Peyer's patch (tissue), 4 donors: ENCODE data around the gene ODF2.

ENCODE experiments used
- POLR2A ChIP-seq, 2 donors: fragments of 450-650 bp; IDR thresholded peaks; one replicate each; pipeline ENCODE4 v1.5.1; 2017; ENCODE audit warnings: antibody characterized with exemption in 2 of 2, mild to moderate bottlenecking in 2 of 2, moderate library complexity in 2 of 2
- TF ChIP-seq, protein P1 (sequence below), 6 experiments: fragments of 450-650 bp in 4 of 6; fragments of 200-600 bp in 2 of 6; sonication (generic) in 1 of 6; IDR thresholded peaks; one replicate each; pipeline ENCODE4 v1.5.1; 2017 to 2019; ENCODE audit warnings: antibody characterized with exemption in 6 of 6, mild to moderate bottlenecking in 3 of 6, moderate library complexity in 1 of 6

DNA sequence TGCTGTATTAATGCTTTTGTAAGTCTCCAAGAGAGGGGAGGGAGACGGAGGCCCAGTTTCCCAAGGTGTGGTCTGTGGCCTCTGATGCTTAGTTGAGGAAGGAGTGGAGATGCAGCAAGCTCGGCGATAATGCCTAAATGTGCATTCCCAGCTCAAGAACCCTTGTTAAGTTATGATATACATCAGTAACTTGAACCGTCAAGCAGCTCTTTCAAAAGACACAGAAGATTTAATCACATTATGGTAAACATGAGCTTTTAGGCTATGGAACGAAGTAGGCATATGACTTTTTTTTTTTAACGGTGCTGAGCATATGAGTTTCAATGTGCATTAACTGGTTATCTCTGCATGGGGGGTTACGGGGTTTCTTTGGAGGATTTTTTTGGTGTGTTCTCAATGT lies 26.4 kb downstream of the ODF2 start:
- TF ChIP-seq, protein P1, sequence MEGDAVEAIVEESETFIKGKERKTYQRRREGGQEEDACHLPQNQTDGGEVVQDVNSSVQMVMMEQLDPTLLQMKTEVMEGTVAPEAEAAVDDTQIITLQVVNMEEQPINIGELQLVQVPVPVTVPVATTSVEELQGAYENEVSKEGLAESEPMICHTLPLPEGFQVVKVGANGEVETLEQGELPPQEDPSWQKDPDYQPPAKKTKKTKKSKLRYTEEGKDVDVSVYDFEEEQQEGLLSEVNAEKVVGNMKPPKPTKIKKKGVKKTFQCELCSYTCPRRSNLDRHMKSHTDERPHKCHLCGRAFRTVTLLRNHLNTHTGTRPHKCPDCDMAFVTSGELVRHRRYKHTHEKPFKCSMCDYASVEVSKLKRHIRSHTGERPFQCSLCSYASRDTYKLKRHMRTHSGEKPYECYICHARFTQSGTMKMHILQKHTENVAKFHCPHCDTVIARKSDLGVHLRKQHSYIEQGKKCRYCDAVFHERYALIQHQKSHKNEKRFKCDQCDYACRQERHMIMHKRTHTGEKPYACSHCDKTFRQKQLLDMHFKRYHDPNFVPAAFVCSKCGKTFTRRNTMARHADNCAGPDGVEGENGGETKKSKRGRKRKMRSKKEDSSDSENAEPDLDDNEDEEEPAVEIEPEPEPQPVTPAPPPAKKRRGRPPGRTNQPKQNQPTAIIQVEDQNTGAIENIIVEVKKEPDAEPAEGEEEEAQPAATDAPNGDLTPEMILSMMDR (IDR thresholded peaks at IDR 0.05), result no peak
- TF ChIP-seq POLR2A (IDR thresholded peaks at IDR 0.05), result no peak
